HFF-Myc (cell line): ENCODE measurements around the gene WWOX.

Source experiments
- DNase-seq: peaks from one replicate; pipeline ENCODE4 v3.0.0-alpha.2; 2011; ENCODE audit warnings: low read depth; ENCODE audit errors: extremely low read depth
- H3K4me3 ChIP-seq: replicated peaks from 2 replicates; pipeline ENCODE4 v1.5.1; 2011; ENCODE audit warnings: low read depth, mild to moderate bottlenecking, control low read depth, low read length
- TF ChIP-seq, protein P1 (sequence below): IDR thresholded peaks from 2 replicates; pipeline ENCODE4 v1.5.1; 2012; ENCODE audit warnings: mild to moderate bottlenecking, low read depth, low read length, control low read depth; ENCODE audit errors: missing control alignments

The WWOX gene

DNA sequence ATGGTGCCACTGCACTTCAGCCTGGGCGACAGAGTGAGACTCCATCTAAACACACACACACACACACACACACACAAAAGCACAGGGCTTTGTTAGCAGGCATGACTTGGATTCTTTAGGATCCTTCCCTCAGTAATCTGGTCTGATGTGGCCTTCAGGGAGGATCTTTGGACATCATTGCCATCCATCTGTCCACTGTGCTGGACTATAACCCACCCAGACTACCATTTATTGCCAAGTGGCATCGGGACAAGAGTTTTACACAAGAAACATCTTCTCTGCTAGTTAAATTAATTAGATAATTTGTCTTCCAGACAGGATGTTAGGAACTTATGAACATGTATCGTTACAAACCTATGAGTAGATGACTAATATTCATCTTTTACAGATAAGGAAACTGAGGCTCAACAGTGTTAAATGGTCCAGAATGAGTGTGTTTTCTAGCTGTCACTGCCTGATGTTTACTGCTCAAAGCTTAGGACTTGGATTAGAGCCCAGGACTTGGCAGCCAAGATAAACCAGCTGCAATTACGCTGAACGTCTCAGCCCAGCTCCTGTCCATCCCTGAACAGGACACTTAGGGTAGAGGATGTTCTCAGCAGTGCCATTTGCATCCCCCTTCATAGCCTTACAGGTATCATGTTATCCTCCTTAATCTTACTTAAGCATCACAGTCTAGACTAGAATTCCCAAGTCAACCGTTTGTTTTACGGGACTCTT lies 285.8 kb downstream of the WWOX start:
- no peak overlapping the region for H3K4me3 ChIP-seq
- DNase-seq: no peak
- TF ChIP-seq, protein P1, sequence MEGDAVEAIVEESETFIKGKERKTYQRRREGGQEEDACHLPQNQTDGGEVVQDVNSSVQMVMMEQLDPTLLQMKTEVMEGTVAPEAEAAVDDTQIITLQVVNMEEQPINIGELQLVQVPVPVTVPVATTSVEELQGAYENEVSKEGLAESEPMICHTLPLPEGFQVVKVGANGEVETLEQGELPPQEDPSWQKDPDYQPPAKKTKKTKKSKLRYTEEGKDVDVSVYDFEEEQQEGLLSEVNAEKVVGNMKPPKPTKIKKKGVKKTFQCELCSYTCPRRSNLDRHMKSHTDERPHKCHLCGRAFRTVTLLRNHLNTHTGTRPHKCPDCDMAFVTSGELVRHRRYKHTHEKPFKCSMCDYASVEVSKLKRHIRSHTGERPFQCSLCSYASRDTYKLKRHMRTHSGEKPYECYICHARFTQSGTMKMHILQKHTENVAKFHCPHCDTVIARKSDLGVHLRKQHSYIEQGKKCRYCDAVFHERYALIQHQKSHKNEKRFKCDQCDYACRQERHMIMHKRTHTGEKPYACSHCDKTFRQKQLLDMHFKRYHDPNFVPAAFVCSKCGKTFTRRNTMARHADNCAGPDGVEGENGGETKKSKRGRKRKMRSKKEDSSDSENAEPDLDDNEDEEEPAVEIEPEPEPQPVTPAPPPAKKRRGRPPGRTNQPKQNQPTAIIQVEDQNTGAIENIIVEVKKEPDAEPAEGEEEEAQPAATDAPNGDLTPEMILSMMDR: no peak

DNA sequence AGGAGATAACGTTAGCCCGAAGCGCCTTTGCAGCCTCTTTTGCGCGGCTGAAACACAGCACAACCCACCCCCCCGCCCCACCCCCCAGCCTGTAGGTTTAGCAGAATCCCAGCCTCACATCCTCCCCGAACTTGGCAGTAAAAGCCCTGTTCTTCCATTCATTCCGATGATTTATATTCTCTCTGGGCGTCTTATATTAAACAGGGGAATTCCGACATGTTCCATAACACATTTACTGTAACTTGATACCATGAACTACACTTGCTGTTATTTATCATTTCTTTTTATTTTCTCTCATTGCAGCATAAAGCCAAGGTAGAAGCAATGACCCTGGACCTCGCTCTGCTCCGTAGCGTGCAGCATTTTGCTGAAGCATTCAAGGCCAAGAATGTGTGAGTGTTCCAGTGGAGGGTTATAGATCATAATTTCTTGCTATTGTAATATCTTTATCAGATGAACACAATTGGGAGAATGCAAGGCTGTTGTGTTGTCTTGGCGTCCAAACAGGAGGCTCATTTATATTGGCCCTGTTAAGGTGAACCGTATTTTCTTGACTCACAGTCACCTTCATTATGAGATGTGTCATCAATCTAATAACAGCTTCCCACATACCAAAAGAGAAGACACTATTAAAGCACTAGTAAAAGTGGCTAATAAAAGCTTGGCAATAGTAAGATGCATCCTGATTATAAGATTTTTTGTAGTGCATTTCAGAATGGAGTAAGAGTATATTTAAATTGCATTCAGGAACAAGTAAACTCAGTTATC lies 287.3 kb downstream of the WWOX start:
- no peak for DNase-seq
- no peak overlapping the region for H3K4me3 ChIP-seq
- TF ChIP-seq, protein P1: no peak

DNA sequence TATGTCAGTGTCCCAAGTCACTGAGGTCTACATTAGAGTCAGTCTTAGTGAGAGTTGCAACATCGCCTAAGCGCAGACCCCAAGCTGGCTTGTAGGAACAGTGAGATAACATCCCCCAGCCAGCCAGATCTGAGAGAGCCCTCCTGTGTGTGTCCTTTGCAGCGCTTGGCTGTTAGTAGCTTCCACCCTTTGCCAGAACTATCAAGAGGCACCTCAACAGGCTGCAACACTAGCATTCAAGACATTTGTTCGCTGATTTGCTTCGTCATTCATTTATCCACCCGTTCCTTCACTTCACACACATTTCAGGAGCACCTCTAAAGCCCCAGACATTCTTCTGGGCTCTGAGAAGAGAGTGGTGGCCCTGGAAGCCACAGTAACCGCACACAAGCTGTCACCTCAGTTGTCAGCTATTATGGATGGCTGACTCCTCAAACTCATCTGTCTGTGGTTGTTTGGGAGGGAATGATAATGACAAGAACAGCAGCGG lies 289.6 kb downstream of the WWOX start:
- TF ChIP-seq, protein P1: no peak
- DNase-seq: no peak
- no peak overlapping the region for H3K4me3 ChIP-seq

DNA sequence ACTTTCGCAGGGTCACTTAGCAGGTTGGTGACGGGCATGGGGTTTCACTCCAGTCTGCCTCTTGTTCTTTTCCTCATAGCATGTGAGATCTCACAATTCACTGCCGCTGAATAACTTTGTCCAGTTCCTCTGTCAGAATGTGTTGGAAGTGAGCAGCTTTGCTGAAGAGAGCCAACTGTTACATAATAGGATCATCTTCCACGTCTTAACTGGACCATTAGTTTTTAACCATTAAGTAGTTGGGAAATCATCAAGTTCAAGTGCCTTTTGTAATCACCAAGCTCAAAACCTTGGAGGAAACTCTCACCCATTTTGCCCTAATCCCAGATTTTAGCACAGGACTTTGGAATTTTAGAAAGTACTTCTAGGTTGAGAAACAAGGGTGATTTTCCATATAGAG lies 290.6 kb downstream of the WWOX start:
- H3K4me3 ChIP-seq: no peak overlapping the region
- TF ChIP-seq, protein P1: no peak
- DNase-seq: no peak

DNA sequence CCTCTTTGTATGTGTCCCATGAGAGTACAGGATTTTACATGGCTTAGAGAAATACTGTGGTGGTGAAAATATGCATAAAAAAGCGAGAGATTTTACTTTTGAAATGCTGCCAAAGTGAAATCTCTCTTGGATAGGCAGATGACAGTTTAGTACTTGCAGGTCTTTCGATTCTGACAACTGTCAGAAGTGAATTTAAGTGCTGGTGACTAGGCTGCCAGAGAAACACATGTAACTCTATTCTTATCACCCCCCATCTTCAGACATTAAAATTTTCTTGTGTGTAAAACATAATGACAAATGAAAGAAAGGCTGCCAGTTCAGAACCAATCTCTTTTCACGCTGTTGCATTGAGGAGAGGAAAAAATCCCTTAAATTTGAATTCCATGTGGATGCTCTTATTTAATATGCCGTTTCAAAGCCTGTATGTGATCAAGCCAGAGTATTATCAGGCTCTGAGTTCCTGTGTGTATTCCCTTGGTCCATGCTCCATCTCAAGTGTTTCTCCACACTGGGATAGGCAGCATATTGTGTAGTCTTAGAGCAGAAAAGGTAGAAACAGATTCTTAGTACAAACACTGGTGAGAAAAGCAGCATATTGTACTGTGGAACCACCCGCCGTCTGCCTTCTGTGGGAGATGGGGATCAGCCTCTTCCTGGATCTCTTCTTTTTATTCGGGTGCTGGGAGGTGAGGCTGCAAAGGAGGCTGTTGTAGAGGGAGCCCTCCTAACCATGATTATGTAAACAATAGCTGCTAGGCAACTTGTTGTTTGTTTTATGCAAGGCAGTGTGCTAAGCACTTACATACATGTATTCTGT lies 291.3 kb downstream of the WWOX start:
- TF ChIP-seq, protein P1: no peak
- no peak for DNase-seq
- H3K4me3 ChIP-seq: no peak overlapping the region

DNA sequence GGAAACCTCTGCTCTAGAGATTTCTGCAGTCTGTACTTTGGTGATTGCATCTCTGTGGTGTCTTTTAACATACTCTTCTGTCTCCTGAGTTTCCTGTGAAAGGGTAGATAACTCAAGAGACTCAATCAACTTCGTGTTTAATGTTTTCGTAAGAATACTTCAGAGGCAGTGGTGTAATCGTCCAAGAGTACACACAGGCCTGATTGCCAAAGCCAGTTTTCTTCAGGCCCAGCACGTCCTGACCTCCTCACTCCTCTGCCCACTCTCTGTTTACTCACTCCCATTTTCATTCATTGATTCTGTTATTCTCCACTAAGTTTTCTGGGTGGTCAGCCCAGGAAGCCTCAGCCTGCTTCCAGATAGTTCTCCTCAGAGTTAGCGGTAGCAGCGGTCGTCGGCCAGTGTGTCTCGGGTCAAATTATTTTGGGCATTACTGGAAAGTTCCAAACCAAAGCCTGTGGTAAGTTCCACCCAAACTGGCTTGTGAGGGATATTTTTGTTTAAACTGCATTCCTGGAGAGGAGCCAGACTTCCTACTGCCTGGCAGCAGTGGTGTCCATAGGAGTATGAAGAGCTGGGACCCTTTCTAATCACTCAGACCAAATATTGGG lies 293.2 kb downstream of the WWOX start:
- H3K4me3 ChIP-seq: no peak overlapping the region
- no peak for DNase-seq
- TF ChIP-seq, protein P1: no peak
